Tibial artery (tissue), 4 donors: Measurements from ENCODE around the gene SPATA9.

ENCODE experiments used
- DNase-seq, 2 donors: peaks; one replicate each; pipeline ENCODE4 v3.0.0-alpha.2; 2019
- H3K27ac ChIP-seq, 2 donors: fragments of 200-600 bp; sonication (generic) in 1 of 2; 1 replicate in 1 of 2; 2 replicates in 1 of 2; pipeline ENCODE4 v1.5.1; 2018 to 2019; ENCODE audit warnings: mild to moderate bottlenecking in 1 of 2
- H3K27me3 ChIP-seq, 2 donors: fragments of 200-600 bp; sonication (generic) in 1 of 2; one replicate each; pipeline versions ENCODE4 v1.5.1 to v1.6.0; 2016 to 2019
- H3K36me3 ChIP-seq, 3 donors: fragments of 200-600 bp; sonication (generic) in 2 of 3; one replicate each; pipeline ENCODE4 v1.5.1; 2016 to 2019; ENCODE audit warnings: mild to moderate bottlenecking in 2 of 3
- H3K4me1 ChIP-seq, 4 donors: fragments of 200-600 bp; sonication (generic) in 2 of 4; 1 replicate in 3 of 4; 2 replicates in 1 of 4; pipeline ENCODE4 v1.5.1; 2016 to 2019
- H3K4me3 ChIP-seq, 2 donors: fragments of 200-600 bp; sonication (generic) in 1 of 2; 1 replicate in 1 of 2; 2 replicates in 1 of 2; pipeline ENCODE4 v1.5.1; 2018 to 2019; ENCODE audit warnings: mild to moderate bottlenecking in 2 of 2
- H3K9me3 ChIP-seq, 3 donors: fragments of 200-600 bp; sonication (generic) in 1 of 3; one replicate each; pipeline ENCODE4 v1.5.1; 2016 to 2019
- CTCF ChIP-seq, 2 experiments: fragments of 200-600 bp in 1 of 2; fragments of 450-650 bp in 1 of 2; IDR thresholded peaks; one replicate each; pipeline ENCODE4 v1.5.1; 2017 to 2019; ENCODE audit warnings: antibody characterized with exemption in 2 of 2, mild to moderate bottlenecking in 1 of 2, moderate library complexity in 1 of 2
- intact Hi-C: fragments of 100-400 bp; cut with DNase I; formaldehyde crosslinking; loops from one replicate; pipeline ENCODE4 v1.15.0; 2023; ENCODE audit warnings: low total_unique reads

The SPATA9 gene

DNA sequence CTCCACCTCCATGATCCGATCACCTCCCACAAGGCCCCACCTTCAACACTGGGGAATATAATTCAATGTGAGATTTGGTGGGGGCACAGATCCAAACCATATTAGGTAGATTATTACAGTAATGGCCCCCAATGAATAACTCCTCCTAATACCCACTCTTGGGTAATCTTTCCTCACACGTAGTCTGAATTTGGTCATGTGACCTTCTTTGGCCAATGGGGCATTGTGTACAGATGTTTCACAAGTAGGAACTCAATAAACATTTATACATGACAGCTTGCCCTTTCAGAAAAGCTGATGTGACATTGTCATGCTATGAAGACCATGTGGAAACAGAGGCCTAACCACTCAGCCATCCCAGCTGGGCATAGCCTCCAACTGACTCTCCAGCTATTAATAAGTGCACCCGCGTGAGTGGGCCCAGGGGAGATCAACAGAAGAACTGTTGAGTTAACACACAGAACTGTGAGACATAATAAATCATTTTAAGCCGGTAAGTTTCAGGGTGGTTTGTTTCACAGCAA, 52.3 kb downstream of the SPATA9 start:
- Histone ChIP-seq H3K36me3 (no peaks in the 10 kb centered on the region), H3K27me3 (no peaks in the 10 kb centered on the region), H3K4me3 (no peak overlapping the region), H3K9me3 (no peaks in the 10 kb centered on the region), H3K27ac (no peak overlapping the region), H3K4me1 (peaks cover 0 to 17% (median 5%) of the 10 kb centered on the region in 4 donors)
- no peak for TF ChIP-seq CTCF (IDR thresholded peaks at IDR 0.05)
- DNase-seq, result no peak
- intact Hi-C loops, result no loop called here

- peaks cover 0 to 17% (median 5%) of the 10 kb centered on the region in 4 donors for H3K4me1 ChIP-seq
- intact Hi-C loops, result no loop called here
- H3K27me3 ChIP-seq, result no peaks in the 10 kb centered on the region
- H3K4me3 ChIP-seq, result no peak overlapping the region
- DNase-seq, result no peak
- TF ChIP-seq CTCF (IDR thresholded peaks at IDR 0.05), result no peak
- H3K27ac ChIP-seq, result no peak overlapping the region
- no peaks in the 10 kb centered on the region for H3K36me3 ChIP-seq
- no peaks in the 10 kb centered on the region for H3K9me3 ChIP-seq
Measured at GRCh38 chr5:95628933-95629332, 53.9 kb downstream of the SPATA9 start.

- intact Hi-C loops, result no loop called here
- no peak for DNase-seq
- no peak overlapping the region for H3K4me3 ChIP-seq
- no peaks in the 10 kb centered on the region for H3K9me3 ChIP-seq
- H3K4me1 ChIP-seq, result peaks cover 0 to 17% (median 5%) of the 10 kb centered on the region in 4 donors
- H3K36me3 ChIP-seq, result no peaks in the 10 kb centered on the region
- no peak overlapping the region for H3K27ac ChIP-seq
- no peaks in the 10 kb centered on the region for H3K27me3 ChIP-seq
- no peak for TF ChIP-seq CTCF (IDR thresholded peaks at IDR 0.05)
Measured at GRCh38 chr5:95627971-95628810, 54.6 kb downstream of the SPATA9 start.

DNA sequence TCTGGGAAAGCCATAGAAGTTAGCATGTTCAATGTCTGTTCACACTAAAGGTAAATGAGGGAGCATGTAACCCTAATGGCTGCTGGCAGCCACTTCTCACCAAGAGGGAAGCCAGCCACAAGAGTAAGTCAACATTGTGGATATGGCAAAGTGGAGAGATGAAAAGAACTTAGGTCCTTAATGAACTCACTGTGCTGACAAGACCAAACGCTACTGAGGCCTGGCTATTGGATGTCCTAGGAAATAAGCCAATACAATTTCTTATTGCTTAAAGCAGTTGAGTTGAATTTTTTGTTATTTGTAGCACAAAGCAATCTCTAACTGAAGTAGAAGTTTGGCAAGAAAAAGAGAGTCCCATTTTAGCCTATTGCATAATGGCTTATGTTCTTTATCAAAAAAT, 56.1 kb downstream of the SPATA9 start:
- Histone ChIP-seq H3K36me3 (no peaks in the 10 kb centered on the region), H3K27me3 (no peaks in the 10 kb centered on the region), H3K9me3 (no peaks in the 10 kb centered on the region), H3K4me3 (no peak overlapping the region), H3K27ac (no peak overlapping the region), H3K4me1 (peaks cover 0 to 12% (median 5%) of the 10 kb centered on the region in 4 donors)
- TF ChIP-seq CTCF (IDR thresholded peaks at IDR 0.05), result no peak
- intact Hi-C loops, result no loop called here
- DNase-seq, result no peak

DNA sequence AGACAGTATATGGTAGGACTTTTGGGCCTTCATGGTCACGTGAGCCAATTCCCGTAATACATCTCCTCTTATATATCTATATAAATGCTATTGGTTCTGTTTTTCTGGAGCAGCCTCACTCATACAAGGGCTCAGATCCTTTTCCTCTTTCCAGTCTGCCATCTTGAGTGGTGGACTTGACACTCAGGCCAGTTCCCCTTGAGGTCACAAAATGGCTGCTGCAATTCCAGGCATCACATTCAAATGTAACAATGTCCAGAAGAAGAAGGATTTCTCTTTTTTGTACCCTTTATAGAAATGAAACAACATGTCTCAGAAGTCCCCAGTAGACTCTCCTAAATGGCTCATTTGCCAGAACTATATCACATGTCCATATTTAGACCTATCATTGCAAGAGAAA, 58.4 kb downstream of the SPATA9 start:
- no peak overlapping the region for H3K4me3 ChIP-seq
- no peaks in the 10 kb centered on the region for H3K9me3 ChIP-seq
- H3K36me3 ChIP-seq, result no peaks in the 10 kb centered on the region
- H3K27ac ChIP-seq, result no peak overlapping the region
- no peak for TF ChIP-seq CTCF (IDR thresholded peaks at IDR 0.05)
- no peak for DNase-seq
- intact Hi-C loops, result no loop called here
- peaks cover 0 to 14% (median 12%) of the 10 kb centered on the region in 4 donors for H3K4me1 ChIP-seq
- H3K27me3 ChIP-seq, result no peaks in the 10 kb centered on the region
